GM18499 (cell line): ENCODE data around the gene CYBB.

Experiments used
- ATAC-seq: cut with Tn5 transposase; IDR thresholded peaks from one replicate; pipeline ENCODE4 v1.9.1; 2021; ENCODE audit warnings: moderate number of reproducible peaks; ENCODE audit not compliant: insufficient read depth, unreplicated experiment

CYBB gene

DNA sequence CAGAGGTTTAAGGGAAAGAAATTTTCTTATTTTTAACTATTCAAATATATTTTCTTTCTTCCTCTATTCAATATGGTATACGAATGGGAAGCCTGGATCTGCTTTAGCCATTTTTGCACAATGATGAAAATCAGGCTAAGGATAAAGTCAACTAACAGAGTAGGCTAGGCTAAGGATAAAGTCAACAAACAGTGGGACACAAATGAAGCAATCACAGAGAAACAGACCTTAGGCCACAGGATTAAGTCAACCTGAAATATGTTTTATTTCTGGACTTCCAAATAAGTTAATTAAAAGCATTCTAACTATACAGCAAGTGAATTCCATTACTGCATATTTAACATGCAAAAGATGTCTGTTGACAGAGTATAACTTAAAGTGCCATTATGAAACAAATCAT lies 50.5 kb downstream of the CYBB start:
- ATAC-seq: no peak

DNA sequence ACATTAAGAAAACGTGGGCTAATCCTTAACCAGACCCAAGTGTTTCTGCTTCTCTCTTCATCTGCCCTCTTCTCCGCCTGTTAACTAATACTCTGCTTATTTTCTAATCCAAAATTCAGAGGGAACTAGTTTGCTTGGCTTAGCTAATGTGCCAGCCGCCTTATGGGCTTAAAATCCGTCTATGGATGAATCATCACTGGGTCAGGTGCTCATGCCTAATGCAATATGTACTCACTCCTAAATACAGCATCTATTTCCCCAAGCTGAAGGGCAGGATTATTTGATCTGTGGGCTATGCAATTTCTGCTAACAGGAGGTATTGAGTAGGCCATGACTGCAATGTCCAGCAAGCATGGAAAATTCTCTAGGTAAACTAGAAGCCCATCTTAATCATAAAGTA lies 55.1 kb downstream of the CYBB start:
- no peak for ATAC-seq

DNA sequence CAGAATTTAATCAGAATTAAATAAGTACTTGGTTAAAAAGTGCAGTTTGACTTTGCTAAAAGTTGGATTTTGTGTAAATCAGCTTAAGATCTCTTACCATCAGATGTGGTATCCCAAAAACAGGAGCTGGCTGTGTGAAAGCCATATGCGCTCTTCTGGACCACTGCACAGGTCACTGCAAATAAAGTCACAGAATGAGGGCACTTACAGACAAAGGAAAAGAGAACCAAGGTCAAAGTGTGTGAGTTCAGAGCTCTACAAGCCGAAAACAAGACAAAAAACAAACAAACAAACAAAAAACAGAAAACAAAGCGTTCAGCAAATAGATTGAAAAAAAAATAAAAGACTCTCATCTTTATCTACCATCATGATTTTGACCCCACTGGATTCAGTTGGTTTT lies 61.1 kb downstream of the CYBB start:
- ATAC-seq: no peak

GRCh38 chrX:37844622-37845021 lies 64.8 kb downstream of the CYBB start:
- ATAC-seq: no peak

DNA sequence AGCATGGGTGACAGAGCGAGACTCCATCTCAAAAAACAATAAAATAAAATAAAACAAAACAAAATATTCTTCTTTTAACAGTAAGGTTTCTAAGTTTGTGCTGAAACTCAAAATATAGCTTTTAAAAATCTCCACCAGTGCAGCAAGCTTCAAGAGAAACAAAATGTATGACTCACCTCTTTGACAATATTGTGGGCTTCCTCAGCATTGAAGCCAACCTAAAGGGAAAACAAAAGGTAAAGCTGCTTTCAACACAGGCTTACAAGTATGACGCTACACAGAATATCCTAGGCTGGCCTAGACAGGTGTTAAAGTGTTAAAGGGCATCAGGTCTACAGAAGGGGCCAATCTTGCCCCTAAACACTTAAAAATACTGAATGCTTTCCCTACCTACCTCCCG lies 66.3 kb downstream of the CYBB start:
- no peak for ATAC-seq

- peak; percentile 10 for ATAC-seq
These were observed 66.7 kb downstream of the CYBB start for GRCh38 chrX:37846558-37846933.

- peak; percentile 89 for ATAC-seq
These were observed 67.3 kb downstream of the CYBB start, which contains the start of gene DYNLT3 for GRCh38 chrX:37846934-37847732. Gene DYNLT3, minus strand, starts transcription at chrX:37847571. Its CDS starts 61 bp downstream, at chrX:37847510.

GRCh38 chrX:37847733-37848197 lies 67.9 kb downstream of the CYBB start:
- ATAC-seq: peak; percentile 7

DNA sequence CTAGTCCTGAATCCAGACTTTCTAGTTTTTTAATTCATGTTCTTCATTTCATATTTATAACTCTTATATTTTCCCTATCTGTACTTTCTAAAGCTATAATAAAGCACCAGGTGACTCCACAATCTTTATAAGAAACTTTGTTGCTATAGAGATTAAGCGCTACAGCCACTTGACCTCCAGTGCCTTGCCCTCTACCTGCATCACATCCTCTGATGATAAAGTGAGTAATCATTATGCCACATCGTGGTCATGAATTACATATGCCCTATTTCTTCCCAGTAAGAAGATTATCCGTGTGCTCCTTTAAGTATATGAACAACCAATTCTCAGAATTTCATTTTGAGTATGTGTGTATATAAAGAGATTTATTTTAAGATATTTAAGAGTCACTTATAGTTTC lies 74.3 kb downstream of the CYBB start:
- ATAC-seq: no peak

GRCh38 chrX:37854748-37855147 lies 74.9 kb downstream of the CYBB start:
- ATAC-seq: no peak

GRCh38 chrX:37860721-37861120 lies 80.9 kb downstream of the CYBB start:
- no peak for ATAC-seq

DNA sequence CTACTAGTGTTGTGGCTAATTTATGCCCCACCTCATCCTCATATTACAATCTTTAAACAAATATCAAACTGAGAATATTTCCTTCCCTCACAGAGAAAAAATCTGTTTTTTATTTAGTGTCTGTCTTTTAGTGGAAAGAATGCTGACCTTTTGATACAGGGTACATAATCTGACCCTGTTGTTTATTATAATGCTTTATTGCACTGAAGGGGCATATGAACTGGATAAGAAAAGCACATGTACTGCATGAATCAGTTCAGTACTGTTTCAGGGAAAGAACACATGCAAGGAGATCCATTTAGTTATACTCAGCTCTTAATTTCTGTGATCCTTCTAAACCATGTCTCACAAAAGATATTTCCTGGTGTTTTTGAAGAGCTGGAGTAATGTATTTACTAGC lies 83.0 kb downstream of the CYBB start:
- no peak for ATAC-seq
